ENCODE data around the gene ISCA2. TPM values are rescaled to one million over a fixed set of nuclear protein-coding genes. Genes with fewer than 3 reads are reported as not detected.

The ISCA2 gene
- total and polyA plus RNA-seq, 2 donors, result 34.1 to 35.3 TPM

DNA sequence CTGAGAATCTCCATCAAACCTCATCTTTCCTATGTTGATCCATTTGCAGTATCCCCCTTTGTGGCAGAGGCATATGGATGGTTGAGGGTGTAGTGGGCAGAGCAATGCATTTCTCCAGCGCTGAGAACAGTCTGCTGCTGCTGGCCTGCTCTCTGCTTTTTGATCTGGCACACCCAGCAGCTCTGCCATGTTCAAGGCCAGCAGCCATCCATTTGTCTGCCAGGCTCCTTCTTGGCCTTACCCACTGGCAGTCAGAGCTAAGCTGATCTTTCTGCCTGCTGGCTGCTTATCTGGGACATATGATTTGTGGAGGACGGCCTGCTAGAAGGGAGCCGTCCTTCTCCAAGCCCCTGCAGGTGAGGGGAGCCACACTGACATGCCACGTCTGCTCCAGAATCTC, 17.5 kb upstream of the ISCA2 start:
- no peak for DNase-seq (ENCODE audit: low read depth in 6 of 9, low spot score in 9 of 9)
- Histone ChIP-seq H3K4me1 (ENCODE audit: control insufficient read depth in 2 of 2, insufficient read depth in 2 of 2, low read length in 2 of 2) (no peaks in the 10 kb centered on the region), H3K27me3 (ENCODE audit: control insufficient read depth in 2 of 2, insufficient read depth in 1 of 2, low read length in 1 of 2) (no peaks in the 10 kb centered on the region), H3K36me3 (ENCODE audit: control insufficient read depth in 2 of 2, insufficient read depth in 2 of 2, low read length in 1 of 2) (no peaks in the 10 kb centered on the region), H3K9me3 (ENCODE audit: control insufficient read depth in 2 of 2, insufficient read depth in 1 of 2, low read length in 1 of 2) (no peaks in the 10 kb centered on the region), H3K27ac (ENCODE audit: low read depth in 1 of 2, low read length in 1 of 2) (no peak overlapping the region), H3K4me3 (ENCODE audit: low read length in 2 of 2) (no peak overlapping the region)
- 95% methylated on average over 4 of the region's 4 CpGs for WGBS

DNA sequence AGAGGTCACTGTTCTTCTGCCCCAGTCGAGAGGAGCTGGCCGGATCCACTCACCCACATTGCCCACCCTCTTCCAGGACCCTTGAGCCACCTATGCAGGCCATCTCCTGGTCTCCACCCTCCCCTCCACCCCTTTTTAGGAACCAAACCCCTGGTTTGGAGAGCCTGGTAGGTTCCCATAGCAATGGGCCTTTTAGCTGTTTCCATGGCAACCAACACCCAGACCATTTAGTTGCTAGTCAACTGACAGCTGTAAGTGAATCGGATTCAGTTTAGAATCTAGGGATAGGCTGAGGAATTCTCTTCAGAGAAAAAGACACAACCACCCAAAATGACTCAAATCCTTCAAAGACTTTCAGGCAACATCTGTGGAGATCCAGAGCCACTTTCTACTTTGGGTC, 17.0 kb upstream of the ISCA2 start:
- DNase-seq (ENCODE audit: low read depth in 6 of 9, low spot score in 9 of 9), result no peak
- H3K4me3 ChIP-seq (ENCODE audit: low read length in 2 of 2), result no peak overlapping the region
- 97% methylated on average over 3 of the region's 3 CpGs for WGBS
- no peaks in the 10 kb centered on the region for H3K4me1 ChIP-seq (ENCODE audit: control insufficient read depth in 2 of 2, insufficient read depth in 2 of 2, low read length in 2 of 2)
- H3K36me3 ChIP-seq (ENCODE audit: control insufficient read depth in 2 of 2, insufficient read depth in 2 of 2, low read length in 1 of 2), result peaks cover 0 to under 1% of the 10 kb centered on the region in 2 donors
- H3K27me3 ChIP-seq (ENCODE audit: control insufficient read depth in 2 of 2, insufficient read depth in 1 of 2, low read length in 1 of 2), result no peaks in the 10 kb centered on the region
- no peak overlapping the region for H3K27ac ChIP-seq (ENCODE audit: low read depth in 1 of 2, low read length in 1 of 2)
- no peaks in the 10 kb centered on the region for H3K9me3 ChIP-seq (ENCODE audit: control insufficient read depth in 2 of 2, insufficient read depth in 1 of 2, low read length in 1 of 2)

DNA sequence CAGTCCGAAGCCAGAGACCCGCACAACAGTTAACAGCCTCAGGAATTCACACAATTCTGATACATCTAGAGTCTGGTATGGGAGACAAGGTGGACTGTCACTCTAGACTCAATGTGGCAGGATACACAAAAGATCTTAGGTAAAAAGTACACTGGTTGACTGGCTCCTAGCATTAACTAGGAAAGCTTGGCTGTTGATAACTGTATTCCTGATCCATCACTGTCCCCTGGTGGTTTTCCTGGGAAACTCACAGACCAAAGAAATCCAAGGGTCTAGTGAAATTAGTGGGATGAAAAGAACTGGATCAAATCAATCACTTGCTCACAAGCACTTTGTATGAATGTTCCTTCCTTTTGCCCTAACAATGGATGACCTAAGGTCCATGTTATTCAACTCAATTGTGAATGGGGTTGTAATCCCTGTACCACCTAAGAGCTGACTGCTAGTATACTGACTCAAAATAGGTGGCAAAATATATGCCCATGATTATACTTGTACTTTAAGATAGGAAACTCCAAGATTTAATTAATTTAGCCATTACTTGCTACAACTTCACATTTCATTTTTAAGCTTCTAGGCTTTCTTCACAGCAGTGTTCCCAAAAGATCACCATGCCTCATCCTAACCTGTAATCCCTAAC, 14.4 kb upstream of the ISCA2 start:
- DNase-seq (ENCODE audit: low read depth in 6 of 9, low spot score in 9 of 9), result no peak
- Histone ChIP-seq H3K27me3 (ENCODE audit: control insufficient read depth in 2 of 2, insufficient read depth in 1 of 2, low read length in 1 of 2) (no peaks in the 10 kb centered on the region), H3K4me3 (ENCODE audit: low read length in 2 of 2) (no peak overlapping the region), H3K9me3 (ENCODE audit: control insufficient read depth in 2 of 2, insufficient read depth in 1 of 2, low read length in 1 of 2) (no peaks in the 10 kb centered on the region), H3K4me1 (ENCODE audit: control insufficient read depth in 2 of 2, insufficient read depth in 2 of 2, low read length in 2 of 2) (no peaks in the 10 kb centered on the region), H3K36me3 (ENCODE audit: control insufficient read depth in 2 of 2, insufficient read depth in 2 of 2, low read length in 1 of 2) (peaks cover under 1 to 4% of the 10 kb centered on the region in 2 donors), H3K27ac (ENCODE audit: low read depth in 1 of 2, low read length in 1 of 2) (no peak overlapping the region)
- WGBS, result 100% methylated on average over 2 of the region's 2 CpGs

DNA sequence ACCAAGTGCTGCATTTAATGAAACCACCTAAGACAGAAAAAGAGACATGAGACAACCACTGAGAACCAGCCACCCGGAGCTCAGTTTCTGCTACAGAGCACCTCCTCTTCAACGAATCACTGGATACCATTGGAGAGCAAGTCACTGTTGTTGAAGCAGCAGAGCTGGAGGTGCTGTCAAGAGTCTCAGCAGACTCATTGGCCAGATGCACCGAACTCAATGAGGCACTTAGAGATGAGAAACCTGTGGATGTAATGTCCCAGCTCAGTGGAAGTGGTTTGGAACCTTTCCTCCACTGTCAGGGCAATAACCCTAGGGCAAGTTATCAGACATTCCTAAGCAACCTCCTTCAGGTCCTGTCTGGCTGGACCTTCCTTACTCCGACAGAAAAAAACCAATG, 13.5 kb upstream of the ISCA2 start:
- Histone ChIP-seq H3K27me3 (ENCODE audit: control insufficient read depth in 2 of 2, insufficient read depth in 1 of 2, low read length in 1 of 2) (no peaks in the 10 kb centered on the region), H3K4me1 (ENCODE audit: control insufficient read depth in 2 of 2, insufficient read depth in 2 of 2, low read length in 2 of 2) (no peaks in the 10 kb centered on the region), H3K4me3 (ENCODE audit: low read length in 2 of 2) (no peak overlapping the region), H3K27ac (ENCODE audit: low read depth in 1 of 2, low read length in 1 of 2) (no peak overlapping the region), H3K36me3 (ENCODE audit: control insufficient read depth in 2 of 2, insufficient read depth in 2 of 2, low read length in 1 of 2) (peaks cover 2 to 7% of the 10 kb centered on the region in 2 donors), H3K9me3 (ENCODE audit: control insufficient read depth in 2 of 2, insufficient read depth in 1 of 2, low read length in 1 of 2) (no peaks in the 10 kb centered on the region)
- WGBS, result 94% methylated on average over 4 of the region's 4 CpGs
- no peak for DNase-seq (ENCODE audit: low read depth in 6 of 9, low spot score in 9 of 9)

DNA sequence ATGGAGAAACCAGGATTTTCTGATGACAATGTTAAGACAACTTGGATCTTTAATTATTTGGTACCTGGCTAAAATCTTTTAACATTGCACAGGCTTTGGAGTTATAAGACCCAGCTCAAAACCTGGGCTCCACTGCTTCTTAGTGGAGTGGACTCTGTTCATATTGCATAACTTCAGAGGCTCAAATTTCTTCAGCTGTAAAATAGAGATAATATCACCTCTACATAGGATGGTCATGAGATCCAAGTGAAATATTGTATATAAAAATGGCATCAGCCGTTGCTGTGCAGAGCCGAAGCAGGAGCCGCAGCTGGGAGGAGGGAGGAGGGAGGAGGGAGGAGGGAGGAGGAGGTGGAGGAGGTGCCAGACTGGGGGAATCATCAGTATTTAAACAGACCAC, 11.0 kb upstream of the ISCA2 start:
- no peak overlapping the region for H3K27ac ChIP-seq (ENCODE audit: low read depth in 1 of 2, low read length in 1 of 2)
- no peaks in the 10 kb centered on the region for H3K9me3 ChIP-seq (ENCODE audit: control insufficient read depth in 2 of 2, insufficient read depth in 1 of 2, low read length in 1 of 2)
- WGBS, result 96% methylated on average over 3 of the region's 3 CpGs
- H3K36me3 ChIP-seq (ENCODE audit: control insufficient read depth in 2 of 2, insufficient read depth in 2 of 2, low read length in 1 of 2), result peaks cover 2 to 7% of the 10 kb centered on the region in 2 donors
- H3K27me3 ChIP-seq (ENCODE audit: control insufficient read depth in 2 of 2, insufficient read depth in 1 of 2, low read length in 1 of 2), result no peaks in the 10 kb centered on the region
- DNase-seq (ENCODE audit: low read depth in 6 of 9, low spot score in 9 of 9), result no peak
- no peak overlapping the region for H3K4me3 ChIP-seq (ENCODE audit: low read length in 2 of 2)
- no peaks in the 10 kb centered on the region for H3K4me1 ChIP-seq (ENCODE audit: control insufficient read depth in 2 of 2, insufficient read depth in 2 of 2, low read length in 2 of 2)

DNA sequence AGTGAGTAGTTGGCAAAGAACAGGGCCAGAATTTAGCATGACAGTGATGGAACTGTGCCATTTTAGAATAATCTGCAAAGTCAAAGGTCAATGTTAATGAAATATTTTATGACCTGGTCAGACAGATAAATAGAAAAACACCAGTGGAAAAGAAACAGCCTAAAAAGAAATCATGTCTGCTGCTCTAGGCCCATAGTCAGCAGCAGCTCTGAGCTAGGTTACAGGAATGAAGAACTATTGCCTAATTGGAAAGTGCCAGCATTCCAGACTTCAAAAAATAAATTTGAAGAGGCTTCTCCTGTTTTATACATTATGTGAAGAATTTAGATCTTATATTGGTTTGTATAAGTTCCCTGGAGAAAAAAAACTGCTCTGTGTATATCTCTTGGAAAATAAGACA, 10.2 kb upstream of the ISCA2 start:
- Histone ChIP-seq H3K9me3 (ENCODE audit: control insufficient read depth in 2 of 2, insufficient read depth in 1 of 2, low read length in 1 of 2) (no peaks in the 10 kb centered on the region), H3K36me3 (ENCODE audit: control insufficient read depth in 2 of 2, insufficient read depth in 2 of 2, low read length in 1 of 2) (peaks cover 2 to 7% of the 10 kb centered on the region in 2 donors), H3K4me3 (ENCODE audit: low read length in 2 of 2) (no peak overlapping the region), H3K4me1 (ENCODE audit: control insufficient read depth in 2 of 2, insufficient read depth in 2 of 2, low read length in 2 of 2) (no peaks in the 10 kb centered on the region), H3K27me3 (ENCODE audit: control insufficient read depth in 2 of 2, insufficient read depth in 1 of 2, low read length in 1 of 2) (no peaks in the 10 kb centered on the region), H3K27ac (ENCODE audit: low read depth in 1 of 2, low read length in 1 of 2) (no peak overlapping the region)
- no peak for DNase-seq (ENCODE audit: low read depth in 6 of 9, low spot score in 9 of 9)

DNA sequence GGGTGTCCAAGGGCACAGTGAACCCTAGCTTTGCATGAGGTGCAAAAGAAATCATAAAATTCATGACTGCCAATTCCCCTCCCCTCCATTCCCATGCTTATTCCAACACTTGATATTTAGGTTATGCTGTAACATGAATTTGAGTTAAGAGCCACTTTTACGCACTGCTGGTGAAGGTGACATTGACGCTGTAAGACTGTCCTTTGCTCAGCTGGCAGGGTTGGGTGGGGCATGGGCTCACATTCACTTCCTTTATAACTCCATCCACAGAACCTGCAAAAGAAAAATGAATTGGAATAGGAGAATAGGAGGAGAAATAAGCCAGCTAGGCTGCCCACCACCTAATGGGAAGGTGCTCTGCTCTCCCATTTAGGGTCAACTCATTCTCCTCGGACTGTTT, 7.4 kb upstream of the ISCA2 start:
- Histone ChIP-seq H3K27me3 (ENCODE audit: control insufficient read depth in 2 of 2, insufficient read depth in 1 of 2, low read length in 1 of 2) (peaks cover under 1 to 2% of the 10 kb centered on the region in 2 donors), H3K27ac (ENCODE audit: low read depth in 1 of 2, low read length in 1 of 2) (no peak overlapping the region), H3K9me3 (ENCODE audit: control insufficient read depth in 2 of 2, insufficient read depth in 1 of 2, low read length in 1 of 2) (no peaks in the 10 kb centered on the region), H3K4me3 (ENCODE audit: low read length in 2 of 2) (no peak overlapping the region), H3K4me1 (ENCODE audit: control insufficient read depth in 2 of 2, insufficient read depth in 2 of 2, low read length in 2 of 2) (no peaks in the 10 kb centered on the region), H3K36me3 (ENCODE audit: control insufficient read depth in 2 of 2, insufficient read depth in 2 of 2, low read length in 1 of 2) (peaks cover 2 to 7% of the 10 kb centered on the region in 2 donors)
- 95% methylated on average over 3 of the region's 3 CpGs for WGBS
- no peak for DNase-seq (ENCODE audit: low read depth in 6 of 9, low spot score in 9 of 9)

DNA sequence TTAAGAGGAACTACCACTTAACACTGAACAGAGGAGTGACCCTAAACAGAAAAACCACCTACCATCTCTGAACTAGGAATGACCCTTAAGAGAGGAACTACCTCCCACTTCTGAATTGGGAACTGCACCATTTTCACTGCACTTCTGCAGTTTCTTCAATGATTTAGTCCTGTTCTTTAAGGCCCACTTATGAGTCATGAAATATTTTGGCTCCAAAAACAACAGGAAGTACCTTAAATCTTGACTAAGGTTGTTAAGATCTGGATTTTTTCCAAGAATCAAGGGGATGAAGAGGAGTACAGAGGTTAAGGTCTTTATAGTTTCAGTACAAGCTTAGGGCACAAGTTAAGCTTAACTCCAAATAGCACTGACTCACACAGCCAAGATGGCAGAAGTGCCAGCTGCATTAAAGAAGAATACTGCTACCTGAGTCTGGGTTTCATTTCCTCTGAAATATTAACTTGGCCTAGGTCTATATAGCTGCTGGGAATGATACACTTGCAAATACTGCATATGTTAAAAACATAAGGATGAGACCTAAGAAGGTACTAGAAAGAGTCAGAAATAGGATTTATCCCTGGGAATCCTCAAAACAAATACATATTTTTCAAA, 4.7 kb upstream of the ISCA2 start:
- Histone ChIP-seq H3K27me3 (ENCODE audit: control insufficient read depth in 2 of 2, insufficient read depth in 1 of 2, low read length in 1 of 2) (peaks cover 15 to 21% of the 10 kb centered on the region in 2 donors), H3K27ac (ENCODE audit: low read depth in 1 of 2, low read length in 1 of 2) (no peak overlapping the region), H3K4me3 (ENCODE audit: low read length in 2 of 2) (no peak overlapping the region), H3K36me3 (ENCODE audit: control insufficient read depth in 2 of 2, insufficient read depth in 2 of 2, low read length in 1 of 2) (peaks cover 2 to 3% of the 10 kb centered on the region in 2 donors), H3K9me3 (ENCODE audit: control insufficient read depth in 2 of 2, insufficient read depth in 1 of 2, low read length in 1 of 2) (no peaks in the 10 kb centered on the region), H3K4me1 (ENCODE audit: control insufficient read depth in 2 of 2, insufficient read depth in 2 of 2, low read length in 2 of 2) (peaks cover 9 to 13% of the 10 kb centered on the region in 2 donors)
- no peak for DNase-seq (ENCODE audit: low read depth in 6 of 9, low spot score in 9 of 9)

DNA sequence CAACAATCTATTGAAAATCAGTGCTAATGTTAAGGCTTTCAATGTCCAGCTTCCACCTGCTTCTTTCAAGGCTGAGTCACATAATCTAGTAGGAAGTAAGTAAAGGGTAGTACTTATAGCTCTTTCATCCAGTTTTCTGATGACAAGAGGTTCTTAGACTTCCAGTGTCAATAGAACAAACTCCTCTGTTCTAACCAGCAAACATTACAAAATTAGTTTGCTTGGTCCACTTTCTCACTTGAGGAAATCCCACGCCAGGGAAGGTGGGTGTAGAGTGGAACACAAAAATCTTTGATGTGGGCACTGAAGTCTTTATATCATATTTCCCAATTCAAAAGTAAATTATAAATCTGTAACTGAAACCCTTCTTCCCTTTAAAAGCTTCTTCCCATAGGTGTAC, 3.1 kb upstream of the ISCA2 start:
- peaks cover 0 to 2% of the 10 kb centered on the region in 2 donors for H3K36me3 ChIP-seq (ENCODE audit: control insufficient read depth in 2 of 2, insufficient read depth in 2 of 2, low read length in 1 of 2)
- peaks cover 15 to 21% of the 10 kb centered on the region in 2 donors for H3K27me3 ChIP-seq (ENCODE audit: control insufficient read depth in 2 of 2, insufficient read depth in 1 of 2, low read length in 1 of 2)
- no peaks in the 10 kb centered on the region for H3K9me3 ChIP-seq (ENCODE audit: control insufficient read depth in 2 of 2, insufficient read depth in 1 of 2, low read length in 1 of 2)
- H3K4me1 ChIP-seq (ENCODE audit: control insufficient read depth in 2 of 2, insufficient read depth in 2 of 2, low read length in 2 of 2), result peaks cover 15 to 20% of the 10 kb centered on the region in 2 donors
- no peak overlapping the region for H3K27ac ChIP-seq (ENCODE audit: low read depth in 1 of 2, low read length in 1 of 2)
- 79% methylated on average over 1 of the region's 1 CpG for WGBS
- H3K4me3 ChIP-seq (ENCODE audit: low read length in 2 of 2), result no peak overlapping the region
- DNase-seq (ENCODE audit: low read depth in 6 of 9, low spot score in 9 of 9), result no peak
